HEK293T (cell line): ENCODE data around the gene HMCN2.

Experiments
- ELF4 ChIP-seq: fragments of 450-650 bp; IDR thresholded peaks from 2 replicates; pipeline ENCODE4 v1.6.1; 2017; ENCODE audit warnings: antibody characterized with exemption
- FOXA1 ChIP-seq: fragments of 450-650 bp; IDR thresholded peaks from 2 replicates; pipeline ENCODE4 v1.6.1; 2016; ENCODE audit warnings: mild to moderate bottlenecking
- FOXK2 ChIP-seq: fragments of 450-650 bp; IDR thresholded peaks from 2 replicates; pipeline ENCODE4 v1.6.1; 2016; ENCODE audit warnings: mild to moderate bottlenecking
- FOXM1 ChIP-seq: fragments of 450-650 bp; IDR thresholded peaks from 2 replicates; pipeline ENCODE4 v1.6.1; 2017; ENCODE audit warnings: mild to moderate bottlenecking, borderline replicate concordance
- HDGF ChIP-seq: fragments of 450-650 bp; IDR thresholded peaks from 2 replicates; pipeline ENCODE4 v1.6.1; 2017; ENCODE audit warnings: antibody characterized with exemption, borderline replicate concordance
- L3MBTL2 ChIP-seq: fragments of 450-650 bp; conservative IDR thresholded peaks from 2 replicates; pipeline ENCODE4 v1.6.1; 2016; ENCODE audit warnings: mild to moderate bottlenecking
- NFRKB ChIP-seq: fragments of 450-650 bp; IDR thresholded peaks from 2 replicates; pipeline ENCODE4 v1.6.1; 2016; ENCODE audit warnings: mild to moderate bottlenecking, moderate library complexity
- SP1 ChIP-seq: fragments of 450-650 bp; IDR thresholded peaks from 2 replicates; pipeline ENCODE4 v1.6.1; 2017
- SUZ12 ChIP-seq: fragments of 450-650 bp; IDR thresholded peaks from 2 replicates; pipeline ENCODE4 v1.6.1; 2016; ENCODE audit warnings: mild to moderate bottlenecking
- TARDBP ChIP-seq: fragments of 450-650 bp; IDR thresholded peaks from 2 replicates; pipeline ENCODE4 v1.6.1; 2016

DNA sequence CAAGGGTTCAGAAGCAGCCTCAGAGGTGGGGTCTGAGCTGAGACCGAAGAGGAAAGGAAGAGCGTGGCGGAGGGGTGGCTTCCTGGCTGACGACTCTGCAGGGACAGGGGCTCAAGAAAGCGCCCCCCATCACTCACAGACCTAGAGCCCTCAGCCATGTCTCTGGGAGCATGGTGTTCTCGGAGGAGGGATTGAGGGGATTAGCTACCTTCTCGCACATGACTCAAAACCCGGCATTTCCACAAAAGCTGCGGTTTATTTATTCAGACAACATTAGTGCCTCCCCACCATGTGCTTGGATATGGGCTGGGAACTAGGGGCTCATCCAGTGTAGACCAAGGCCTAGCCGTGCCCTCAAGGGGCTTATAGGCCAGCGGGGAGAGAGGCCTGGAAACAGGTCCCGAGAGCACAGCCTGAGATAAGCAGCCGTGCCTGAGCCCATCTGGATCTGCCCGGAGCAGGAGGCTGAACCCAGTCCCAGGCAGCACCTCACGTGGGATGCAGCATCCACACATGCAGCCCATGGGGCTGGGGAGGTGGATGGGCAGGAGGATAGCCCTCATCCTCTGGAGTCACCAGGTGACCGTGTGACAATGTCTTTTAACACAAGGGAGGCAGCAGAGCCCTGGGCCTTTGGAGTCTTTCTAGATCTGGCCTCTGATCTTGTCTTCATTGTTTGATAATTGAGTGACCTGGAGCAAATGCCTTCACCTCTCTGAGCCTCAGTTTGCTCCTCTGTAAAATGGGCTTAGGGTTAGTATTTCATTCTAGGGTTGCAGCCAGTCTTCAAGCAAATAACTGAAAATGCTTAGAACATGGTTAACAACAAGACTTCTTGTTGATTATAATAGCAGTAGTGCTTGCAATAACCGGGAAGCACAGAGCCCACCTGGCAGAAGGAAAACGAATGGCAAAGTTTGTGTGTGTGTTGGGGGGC lies 878 bp upstream of the HMCN2 start:
- TF ChIP-seq HDGF = no peak
- TF ChIP-seq SUZ12 = no peak
- no peak for TF ChIP-seq ELF4
- no peak for TF ChIP-seq NFRKB
- TF ChIP-seq FOXK2 = no peak
- TF ChIP-seq FOXA1 = no peak
- no peak for TF ChIP-seq SP1
- no peak for TF ChIP-seq TARDBP
- no peak for TF ChIP-seq FOXM1
- TF ChIP-seq L3MBTL2 = no peak
